Activated gamma-delta T cell treated with Interleukin-2 at 50 U/mL for 16 hours (primary cell): Measurements from ENCODE around the gene MED8.
"Not testable (repeated sequence)": the region's sequence is repeated elsewhere in the genome, so short reads cannot be mapped to it uniquely, and the experiment has no call there.

Source experiments
- DNase-seq: peaks from one replicate; pipeline ENCODE4 v3.0.0-alpha.2; 2020

Gene MED8

GRCh38 chr1:43421976-43422750 is 32.6 kb upstream of the MED8 start:
- DNase-seq: no peak

- no peak for DNase-seq
These were observed 31.8 kb upstream of the MED8 start for GRCh38 chr1:43421396-43421795.

- no peak for DNase-seq
These were observed 31.3 kb upstream of the MED8 start for GRCh38 chr1:43420874-43421273.

- no peak for DNase-seq
These were observed 30.2 kb upstream of the MED8 start for GRCh38 chr1:43419627-43420425.

- no peak for DNase-seq
These were observed 29.3 kb upstream of the MED8 start for GRCh38 chr1:43418858-43419257.

- no peak for DNase-seq
These were observed 26.3 kb upstream of the MED8 start for GRCh38 chr1:43415901-43416300.

GRCh38 chr1:43414634-43415223 is 25.1 kb upstream of the MED8 start:
- peak; percentile 65 for DNase-seq

- DNase-seq: not testable (repeated sequence)
These were observed 23.8 kb upstream of the MED8 start for GRCh38 chr1:43413426-43413825.

- no peak for DNase-seq
These were observed 21.0 kb upstream of the MED8 start for GRCh38 chr1:43410571-43410970.

GRCh38 chr1:43405876-43406234 is 16.3 kb upstream of the MED8 start:
- no peak for DNase-seq

- DNase-seq: no peak
These were observed 15.7 kb upstream of the MED8 start for GRCh38 chr1:43405219-43405875.

GRCh38 chr1:43404353-43404752 is 14.8 kb upstream of the MED8 start:
- no peak for DNase-seq

- no peak for DNase-seq
These were observed 12.7 kb upstream of the MED8 start for GRCh38 chr1:43402089-43402865.

GRCh38 chr1:43400441-43400840 is 10.8 kb upstream of the MED8 start:
- not testable (repeated sequence) for DNase-seq

- DNase-seq: no peak
These were observed 8.6 kb upstream of the MED8 start for GRCh38 chr1:43398227-43398626.

GRCh38 chr1:43396059-43396458 is 6.5 kb upstream of the MED8 start:
- DNase-seq: no peak

GRCh38 chr1:43395523-43395922 is 5.9 kb upstream of the MED8 start:
- no peak for DNase-seq

GRCh38 chr1:43392702-43393101 is 3.1 kb upstream of the MED8 start:
- DNase-seq: no peak

GRCh38 chr1:43388613-43389012 is 987 bp downstream of the MED8 start:
- DNase-seq: no peak

- no peak for DNase-seq
These were observed 1.5 kb downstream of the MED8 start for GRCh38 chr1:43387976-43388599.

- DNase-seq: no peak
These were observed 2.9 kb downstream of the MED8 start for GRCh38 chr1:43386676-43387075.

- no peak for DNase-seq
These were observed 6.2 kb downstream of the MED8 start for GRCh38 chr1:43383449-43383848.
